Neural cell (in vitro differentiated cells): ENCODE measurements around the gene ALDH1L1. TPM values are rescaled to one million over a fixed set of nuclear protein-coding genes. Genes with fewer than 3 reads are reported as not detected.

Source experiments
- H2AFZ ChIP-seq: fragments of 200-600, 300-800 bp; sonication (generic), shearing (Covaris generic); 2 replicates; pipeline ENCODE4 v1.6.0; 2014; ENCODE audit warnings: low read depth, mild to moderate bottlenecking, antibody characterized with exemption, low read length, moderate library complexity
- H3F3A ChIP-seq: fragments of 200-600 bp; shearing (Covaris generic); 2 replicates; pipeline ENCODE4 v1.6.1; 2016; ENCODE audit warnings: mild to moderate bottlenecking, moderate library complexity, mixed read lengths, antibody characterized with exemption, low read length; ENCODE audit not compliant: insufficient read depth, poor library complexity, severe bottlenecking
- H3K27ac ChIP-seq: fragments of 200-600, 300-800 bp; sonication (generic), shearing (Covaris generic); 2 replicates; pipeline ENCODE4 v1.5.1; 2014; ENCODE audit warnings: mild to moderate bottlenecking, low read length, moderate library complexity
- H3K27me3 ChIP-seq: fragments of 300-800, 200-600 bp; sonication (generic), shearing (Covaris generic); 2 replicates; pipeline ENCODE4 v1.6.0; 2014; ENCODE audit warnings: mild to moderate bottlenecking, low read depth, low read length, moderate library complexity; ENCODE audit not compliant: insufficient read depth
- H3K36me3 ChIP-seq: fragments of 300-800, 200-600 bp; sonication (generic), shearing (Covaris generic); 2 replicates; pipeline ENCODE4 v1.5.1; 2014; ENCODE audit warnings: mild to moderate bottlenecking, antibody characterized with exemption, low read length, moderate library complexity; ENCODE audit not compliant: insufficient read depth
- H3K4me2 ChIP-seq: fragments of 300-800, 200-600 bp; sonication (generic), shearing (Covaris generic); 2 replicates; pipeline ENCODE4 v1.6.0; 2014; ENCODE audit warnings: mild to moderate bottlenecking, low read length
- H3K4me3 ChIP-seq: fragments of 300-800, 200-600 bp; sonication (generic), shearing (Covaris generic); 2 replicates; pipeline ENCODE4 v1.5.1; 2014; ENCODE audit warnings: mild to moderate bottlenecking, low read length, moderate library complexity
- H3K79me2 ChIP-seq: fragments of 200-600 bp; shearing (Covaris generic); replicated peaks from 2 replicates; pipeline ENCODE4 v1.6.0; 2014; ENCODE audit warnings: mild to moderate bottlenecking, low read length, moderate library complexity; ENCODE audit not compliant: insufficient read depth
- H3K9ac ChIP-seq: fragments of 300-800, 200-600 bp; sonication (generic), shearing (Covaris generic); 2 replicates; pipeline ENCODE4 v1.6.1; 2016; ENCODE audit warnings: mild to moderate bottlenecking, low read length, mixed read lengths
- H3K9me2 ChIP-seq: fragments of 200-600 bp; shearing (Covaris generic); 2 replicates; pipeline ENCODE4 v1.6.1; 2016; ENCODE audit warnings: mild to moderate bottlenecking, low read length, mixed read lengths; ENCODE audit not compliant: insufficient read depth
- H3K9me3 ChIP-seq: fragments of 200-600, 300-800 bp; sonication (generic), shearing (Covaris generic); 2 replicates; pipeline ENCODE4 v1.6.1; 2016; ENCODE audit warnings: mild to moderate bottlenecking, mixed run types, low read length, moderate library complexity, mixed read lengths
- H4K20me1 ChIP-seq: fragments of 200-600 bp; shearing (Covaris generic); 2 replicates; pipeline ENCODE4 v1.6.1; 2016; ENCODE audit warnings: mild to moderate bottlenecking, mixed run types; ENCODE audit not compliant: insufficient read depth
- CTCF ChIP-seq: fragments of 450-650 bp; IDR thresholded peaks from 2 replicates; pipeline ENCODE4 v1.5.1; 2014; ENCODE audit warnings: antibody characterized with exemption, mild to moderate bottlenecking, moderate library complexity; ENCODE audit not compliant: poor library complexity, severe bottlenecking
- EP300 ChIP-seq: fragments of 450-650 bp; conservative IDR thresholded peaks from 2 replicates; pipeline ENCODE4 v1.6.1; 2014; ENCODE audit warnings: antibody characterized with exemption, mild to moderate bottlenecking, moderate library complexity; ENCODE audit not compliant: poor library complexity, severe bottlenecking
- EZH2 ChIP-seq: fragments of 200-600, 300-800 bp; shearing (Covaris generic), sonication (generic); IDR thresholded peaks from 2 replicates; pipeline ENCODE4 v1.6.1; 2014; ENCODE audit warnings: antibody characterized with exemption, low read length, borderline replicate concordance, mild to moderate bottlenecking; ENCODE audit not compliant: insufficient read depth, poor library complexity, severe bottlenecking
- MXI1 ChIP-seq: fragments of 450-650 bp; conservative IDR thresholded peaks from 2 replicates; pipeline ENCODE4 v1.6.1; 2014; ENCODE audit warnings: antibody characterized with exemption, mild to moderate bottlenecking; ENCODE audit not compliant: poor library complexity, severe bottlenecking
- POLR2AphosphoS5 ChIP-seq: IDR thresholded peaks from 2 replicates; pipeline ENCODE4 v1.6.1; 2012
- RAD21 ChIP-seq: fragments of 450-650 bp; conservative IDR thresholded peaks from 2 replicates; pipeline ENCODE4 v1.6.1; 2014; ENCODE audit warnings: antibody characterized with exemption, mild to moderate bottlenecking, moderate library complexity
- REST ChIP-seq: IDR thresholded peaks from 2 replicates; pipeline ENCODE4 v1.6.1; 2012; ENCODE audit warnings: borderline replicate concordance
- SMC3 ChIP-seq: fragments of 450-650 bp; conservative IDR thresholded peaks from 2 replicates; pipeline ENCODE4 v1.6.1; 2014; ENCODE audit warnings: antibody characterized with exemption, mild to moderate bottlenecking, moderate library complexity; ENCODE audit not compliant: poor library complexity
- TAF1 ChIP-seq: IDR thresholded peaks from 2 replicates; pipeline ENCODE4 v1.6.1; 2012; ENCODE audit warnings: low read depth
- polyA plus RNA-seq: library from polyadenylated mRNA; depleted of rRNA; stranded (reverse); fragments of >200 nt; gene quantifications from 2 replicates; pipeline ENCODE4 v1.2.3, GENCODE V29; 2014

ALDH1L1 gene
- polyA plus RNA-seq, 1 donor from 2014 or later = not detected

- no peak overlapping the region for H3K9ac ChIP-seq
- H3K27me3 ChIP-seq = peaks cover 8% of the 10 kb centered on the region
- no peak overlapping the region for H2AFZ ChIP-seq
- H3K9me2 ChIP-seq = no peaks in the 10 kb centered on the region
- TF ChIP-seq TAF1 (no peak), EZH2 (no peak), RAD21 (no peak), EP300 (no peak), CTCF (no peak), MXI1 (no peak), POLR2AphosphoS5 (no peak), SMC3 (no peak), REST (no peak)
- no peaks in the 10 kb centered on the region for H3K79me2 ChIP-seq
- no peaks in the 10 kb centered on the region for H4K20me1 ChIP-seq
- no peak overlapping the region for H3K27ac ChIP-seq
- H3K36me3 ChIP-seq = no peaks in the 10 kb centered on the region
- H3K4me3 ChIP-seq = no peak overlapping the region
- no peak overlapping the region for H3K4me2 ChIP-seq
- H3K9me3 ChIP-seq = no peaks in the 10 kb centered on the region
- no peaks in the 10 kb centered on the region for H3F3A ChIP-seq
Measured at GRCh38 chr3:126211569-126211968, 31.2 kb upstream of the ALDH1L1 start.

- H3K4me3 ChIP-seq = no peak overlapping the region
- no peaks in the 10 kb centered on the region for H3F3A ChIP-seq
- TF ChIP-seq EP300 (no peak), EZH2 (no peak), POLR2AphosphoS5 (no peak), MXI1 (no peak), TAF1 (no peak), CTCF (no peak), SMC3 (no peak), REST (no peak)
- no peak overlapping the region for H3K4me2 ChIP-seq
- no peaks in the 10 kb centered on the region for H4K20me1 ChIP-seq
- H3K79me2 ChIP-seq = no peaks in the 10 kb centered on the region
- H3K27ac ChIP-seq = no peak overlapping the region
- no peak overlapping the region for H2AFZ ChIP-seq
- no peaks in the 10 kb centered on the region for H3K9me2 ChIP-seq
- no peak overlapping the region for H3K9ac ChIP-seq
- H3K9me3 ChIP-seq = no peaks in the 10 kb centered on the region
- peaks cover 8% of the 10 kb centered on the region for H3K27me3 ChIP-seq
- no peaks in the 10 kb centered on the region for H3K36me3 ChIP-seq
Measured at GRCh38 chr3:126210606-126211005, 30.2 kb upstream of the ALDH1L1 start.
